Right cardiac atrium (tissue), 5 donors: ENCODE data around the gene ATXN3. TPM values are rescaled to one million over a fixed set of nuclear protein-coding genes. Genes with fewer than 3 reads are reported as not detected.
A peak's percentile ranks its signal among the peaks of the same experiment; 100 is the strongest.

Source experiments
- ATAC-seq, 2 donors: fragments of 200-7000 bp; cut with Tn5 transposase; one replicate each; pipeline versions ENCODE4 v1.8.0 to v1.9.1; 2020; ENCODE audit warnings: moderate library complexity in 2 of 2, mild to moderate bottlenecking in 1 of 2
- DNase-seq, 3 donors: peaks; one replicate each; pipeline ENCODE4 v3.0.0-alpha.2; 2020
- H3K27ac ChIP-seq: one replicate; pipeline ENCODE4 v1.5.1; 2013; ENCODE audit warnings: mild to moderate bottlenecking, low read length, control low read depth, moderate library complexity
- H3K27me3 ChIP-seq: one replicate; pipeline ENCODE4 v1.6.1; 2013; ENCODE audit not compliant: control insufficient read depth, insufficient read depth
- H3K4me1 ChIP-seq: one replicate; pipeline ENCODE4 v1.6.1; 2013; ENCODE audit warnings: low read length; ENCODE audit not compliant: control insufficient read depth, insufficient read depth
- H3K4me3 ChIP-seq: one replicate; pipeline ENCODE4 v1.5.1; 2013; ENCODE audit warnings: low read length, control low read depth
- H3K9me3 ChIP-seq: one replicate; pipeline ENCODE4 v1.6.1; 2013; ENCODE audit warnings: low read length; ENCODE audit not compliant: control insufficient read depth
- WGBS: extraction: QIAGEN DNeasy Blood & Tissue Kit; methylation state at CpG from one replicate; pipeline ENCODE4 v1.1.7; 2013; 5-methylcytosine and 5-hydroxymethylcytosine counted together
- intact Hi-C, 4 donors: fragments of 100-400 bp; cut with DNase I; formaldehyde crosslinking; loops; one replicate each; pipeline versions ENCODE4 v1.11.0 to v1.14.0; 2022 to 2023
- polyA plus RNA-seq: library from polyadenylated mRNA; stranded (reverse); fragments of 200-250 nt; gene quantifications from one replicate; pipeline ENCODE4 v1.2.3, GENCODE V29; 2013
- total RNA-seq, 4 donors: library from RNA; stranded (reverse); fragmentation: NEBNext Ultra II Directional; extraction: Animal tissue kit (Norgen Biotek cat#: 25700); gene quantifications; one replicate each; pipeline ENCODE4 v1.2.1, GENCODE V29; 2021
- donor health status: healthy with polysubstance abuse.
- donor health status: DM: no; HTN: yes; CAD: no.
- donor health status: DM: no; HTN: no; CAD: no.
- donor health status: DM: no; HTN: yes; CAD: no; lungs with severe emphysema.
- donor health status: DM: yes; HTN: yes; CAD: no.

ATXN3 gene
- total and polyA plus RNA-seq, 5 donors, result 9.6 to 24.3 (median 19.8) TPM

- Histone ChIP-seq H3K9me3 (no peaks in the 10 kb centered on the region), H3K4me3 (peak overlapping the region; percentile 86), H3K27ac (no peak overlapping the region), H3K4me1 (peaks cover 4% of the 10 kb centered on the region), H3K27me3 (no peaks in the 10 kb centered on the region)
- DNase-seq, result no peak
- intact Hi-C loops, result no loop called here
- WGBS, result 33% methylated on average over 3 of the region's 3 CpGs
- no peak for ATAC-seq
Observed at GRCh38 chr14:92037989-92038388, 68.4 kb downstream of the ATXN3 start.

- Histone ChIP-seq H3K4me3 (no peak overlapping the region), H3K27me3 (no peaks in the 10 kb centered on the region), H3K4me1 (peaks cover 4% of the 10 kb centered on the region), H3K9me3 (no peaks in the 10 kb centered on the region), H3K27ac (no peak overlapping the region)
- DNase-seq (no peak), ATAC-seq (no peak)
- intact Hi-C loops, result no loop called here
- 58% methylated on average over 1 of the region's 1 CpG for WGBS
Observed at GRCh38 chr14:92035890-92036289, 70.5 kb downstream of the ATXN3 start.

GRCh38 chr14:92033906-92034687 lies 72.3 kb downstream of the ATXN3 start:
- no peak for ATAC-seq
- Histone ChIP-seq H3K27me3 (no peaks in the 10 kb centered on the region), H3K4me1 (peaks cover 4% of the 10 kb centered on the region), H3K27ac (no peak overlapping the region), H3K4me3 (no peak overlapping the region), H3K9me3 (no peaks in the 10 kb centered on the region)
- WGBS, result 95% methylated on average over 11 of the region's 11 CpGs
- intact Hi-C loops, result no loop called here
- DNase-seq, result no peak

GRCh38 chr14:92033433-92033832 lies 72.9 kb downstream of the ATXN3 start:
- H3K27me3 ChIP-seq, result no peaks in the 10 kb centered on the region
- H3K9me3 ChIP-seq, result no peaks in the 10 kb centered on the region
- intact Hi-C loops, result no loop called here
- no peak for DNase-seq
- H3K4me1 ChIP-seq, result peaks cover 4% of the 10 kb centered on the region
- 96% methylated on average over 1 of the region's 1 CpG for WGBS
- no peak overlapping the region for H3K27ac ChIP-seq
- no peak for ATAC-seq
- no peak overlapping the region for H3K4me3 ChIP-seq

GRCh38 chr14:92026548-92027190 lies 79.7 kb downstream of the ATXN3 start:
- no peak for ATAC-seq
- Histone ChIP-seq H3K27me3 (no peaks in the 10 kb centered on the region), H3K9me3 (no peaks in the 10 kb centered on the region), H3K27ac (no peak overlapping the region), H3K4me3 (no peak overlapping the region), H3K4me1 (no peaks in the 10 kb centered on the region)
- WGBS, result 90% methylated on average over 21 of the region's 21 CpGs
- intact Hi-C loops, result no loop called here
- DNase-seq, result no peak

GRCh38 chr14:92022036-92022435 lies 84.3 kb downstream of the ATXN3 start:
- Histone ChIP-seq H3K27ac (no peak overlapping the region), H3K4me3 (no peak overlapping the region), H3K27me3 (no peaks in the 10 kb centered on the region), H3K4me1 (no peaks in the 10 kb centered on the region), H3K9me3 (no peaks in the 10 kb centered on the region)
- no peak for DNase-seq
- no peak for ATAC-seq
- intact Hi-C loops, result no loop called here
- 72% methylated on average over 1 of the region's 1 CpG for WGBS

- ATAC-seq, result no peak
- intact Hi-C loops, result no loop called here
- no peak overlapping the region for H3K27ac ChIP-seq
Observed at GRCh38 chr14:92021523-92021922, 84.9 kb downstream of the ATXN3 start.

GRCh38 chr14:92014040-92014439 lies 92.3 kb downstream of the ATXN3 start:
- intact Hi-C loops, result no loop called here

More at GRCh38 chr14:92021523-92021922, 84.9 kb downstream of the ATXN3 start:
- Histone ChIP-seq H3K4me1 (no peaks in the 10 kb centered on the region), H3K4me3 (no peak overlapping the region), H3K9me3 (no peaks in the 10 kb centered on the region), H3K27me3 (no peaks in the 10 kb centered on the region)
- DNase-seq, result no peak
- WGBS, result 94% methylated on average over 3 of the region's 3 CpGs

GRCh38 chr14:92012121-92012748 lies 94.1 kb downstream of the ATXN3 start:
- ATAC-seq (no peak), DNase-seq (no peak)
- intact Hi-C loops, result no loop called here
- Histone ChIP-seq H3K9me3 (no peaks in the 10 kb centered on the region), H3K27ac (no peak overlapping the region), H3K4me3 (no peak overlapping the region), H3K4me1 (no peaks in the 10 kb centered on the region), H3K27me3 (no peaks in the 10 kb centered on the region)
- 78% methylated on average over 4 of the region's 4 CpGs for WGBS

More at GRCh38 chr14:92014040-92014439, 92.3 kb downstream of the ATXN3 start:
- H3K4me3 ChIP-seq, result no peak overlapping the region
- H3K4me1 ChIP-seq, result no peaks in the 10 kb centered on the region
- DNase-seq (no peak), ATAC-seq (no peak)
- no peak overlapping the region for H3K27ac ChIP-seq
- H3K9me3 ChIP-seq, result no peaks in the 10 kb centered on the region
- no peaks in the 10 kb centered on the region for H3K27me3 ChIP-seq

- Histone ChIP-seq H3K9me3 (no peaks in the 10 kb centered on the region), H3K4me3 (no peak overlapping the region), H3K27me3 (no peaks in the 10 kb centered on the region), H3K4me1 (no peaks in the 10 kb centered on the region), H3K27ac (no peak overlapping the region)
- ATAC-seq (no peak), DNase-seq (no peak)
- 98% methylated on average over 3 of the region's 3 CpGs for WGBS
- intact Hi-C loops, result no loop called here
Observed at GRCh38 chr14:92010644-92011043, 95.7 kb downstream of the ATXN3 start.

GRCh38 chr14:92009604-92010003 lies 96.8 kb downstream of the ATXN3 start:
- H3K27ac ChIP-seq, result no peak overlapping the region
- intact Hi-C loops, result no loop called here
- DNase-seq, result no peak
- H3K9me3 ChIP-seq, result no peaks in the 10 kb centered on the region
- no peak for ATAC-seq
- no peaks in the 10 kb centered on the region for H3K27me3 ChIP-seq
- 65% methylated on average over 1 of the region's 1 CpG for WGBS
- H3K4me1 ChIP-seq, result no peaks in the 10 kb centered on the region
- H3K4me3 ChIP-seq, result no peak overlapping the region
